C4-2B (cell line): ENCODE measurements around the gene MTPN.

ENCODE experiments used
- H3K27ac ChIP-seq: fragments of 450-650 bp; 2 replicates; pipeline ENCODE4 v1.5.1; 2017
- ZFX ChIP-seq: fragments of 450-650 bp; IDR thresholded peaks from 2 replicates; pipeline ENCODE4 v1.6.1; 2017
- TF ChIP-seq, protein P1 (sequence below): fragments of 450-650 bp; conservative IDR thresholded peaks from 2 replicates; pipeline ENCODE4 v1.5.1; 2017; ENCODE audit warnings: mild to moderate bottlenecking

The MTPN gene

DNA sequence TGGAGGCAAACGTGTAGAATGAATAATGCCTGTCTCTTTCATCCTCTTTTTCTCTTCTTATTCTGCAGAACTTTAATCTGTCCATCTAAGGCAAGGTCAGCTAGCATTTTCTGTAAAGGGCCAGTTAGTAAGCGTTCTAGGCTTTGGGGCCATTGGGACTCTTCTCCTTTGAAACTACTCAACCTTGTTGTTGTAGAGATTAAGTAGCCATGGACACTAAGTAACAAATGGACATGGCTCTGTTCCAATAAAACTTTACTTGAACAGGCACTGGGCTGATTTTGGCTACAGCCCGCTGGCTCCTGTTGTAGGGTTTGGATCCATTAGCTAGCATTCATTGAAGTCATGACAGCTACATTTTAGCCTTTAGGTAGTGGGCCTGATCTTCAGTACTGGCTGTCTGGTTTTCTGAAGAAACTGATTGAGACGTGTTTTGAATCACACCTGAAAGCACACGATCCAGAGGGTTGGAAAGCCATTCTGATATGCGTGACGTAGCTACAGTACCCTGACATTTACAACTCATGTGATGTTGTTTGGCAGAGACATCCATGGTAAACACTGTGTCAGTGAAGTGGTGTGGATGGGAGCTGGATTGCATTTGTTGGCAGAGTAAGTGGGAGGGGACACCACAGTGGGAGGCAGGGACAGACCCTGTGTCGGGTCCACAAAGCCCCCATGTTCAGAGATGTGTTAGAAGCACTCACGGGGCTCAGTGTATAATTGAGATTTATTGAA is 92.5 kb downstream of the MTPN start:
- no peak overlapping the region for H3K27ac ChIP-seq
- no peak for TF ChIP-seq ZFX
- TF ChIP-seq, protein P1, sequence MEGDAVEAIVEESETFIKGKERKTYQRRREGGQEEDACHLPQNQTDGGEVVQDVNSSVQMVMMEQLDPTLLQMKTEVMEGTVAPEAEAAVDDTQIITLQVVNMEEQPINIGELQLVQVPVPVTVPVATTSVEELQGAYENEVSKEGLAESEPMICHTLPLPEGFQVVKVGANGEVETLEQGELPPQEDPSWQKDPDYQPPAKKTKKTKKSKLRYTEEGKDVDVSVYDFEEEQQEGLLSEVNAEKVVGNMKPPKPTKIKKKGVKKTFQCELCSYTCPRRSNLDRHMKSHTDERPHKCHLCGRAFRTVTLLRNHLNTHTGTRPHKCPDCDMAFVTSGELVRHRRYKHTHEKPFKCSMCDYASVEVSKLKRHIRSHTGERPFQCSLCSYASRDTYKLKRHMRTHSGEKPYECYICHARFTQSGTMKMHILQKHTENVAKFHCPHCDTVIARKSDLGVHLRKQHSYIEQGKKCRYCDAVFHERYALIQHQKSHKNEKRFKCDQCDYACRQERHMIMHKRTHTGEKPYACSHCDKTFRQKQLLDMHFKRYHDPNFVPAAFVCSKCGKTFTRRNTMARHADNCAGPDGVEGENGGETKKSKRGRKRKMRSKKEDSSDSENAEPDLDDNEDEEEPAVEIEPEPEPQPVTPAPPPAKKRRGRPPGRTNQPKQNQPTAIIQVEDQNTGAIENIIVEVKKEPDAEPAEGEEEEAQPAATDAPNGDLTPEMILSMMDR: no peak

DNA sequence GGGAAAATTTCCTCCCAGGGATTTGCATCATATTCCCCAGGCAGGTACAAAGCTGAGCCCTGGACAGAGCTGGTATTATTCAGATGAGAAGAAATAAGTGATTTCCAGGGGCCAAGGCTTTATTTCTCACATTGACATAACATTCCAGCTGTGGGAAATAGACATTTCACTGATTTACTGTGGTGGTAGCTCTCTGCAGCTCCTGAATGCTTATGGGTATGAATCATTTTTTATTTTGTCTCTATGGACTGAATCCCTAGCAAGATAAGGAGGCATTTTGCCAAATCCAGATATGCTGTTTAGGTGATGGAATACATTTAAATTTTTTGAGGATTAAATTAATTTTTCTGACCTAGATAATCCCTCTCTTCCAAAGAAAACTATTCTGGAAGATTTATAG is 97.9 kb downstream of the MTPN start:
- TF ChIP-seq ZFX: no peak
- TF ChIP-seq, protein P1: no peak
- H3K27ac ChIP-seq: no peak overlapping the region

DNA sequence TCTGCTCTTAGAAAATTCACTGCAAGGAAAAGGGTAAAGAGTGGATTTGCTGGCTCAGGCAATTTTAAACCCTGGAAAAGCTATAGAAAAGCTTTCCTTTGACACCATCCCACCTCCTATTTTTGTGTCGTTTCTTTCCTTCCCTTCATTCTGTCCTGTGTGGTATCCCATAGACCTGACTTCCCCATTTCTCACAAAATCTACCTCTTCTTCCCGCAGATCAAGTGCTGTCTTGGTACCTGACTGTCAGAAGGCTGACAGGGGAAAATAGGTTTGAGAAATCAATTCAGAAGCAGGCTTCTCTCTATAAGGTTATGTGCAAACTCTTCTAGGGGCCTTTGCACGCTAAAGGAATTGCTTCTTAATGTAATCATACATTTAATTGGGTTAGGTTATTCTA is 98.9 kb downstream of the MTPN start:
- TF ChIP-seq, protein P1: no peak
- TF ChIP-seq ZFX: no peak
- no peak overlapping the region for H3K27ac ChIP-seq

DNA sequence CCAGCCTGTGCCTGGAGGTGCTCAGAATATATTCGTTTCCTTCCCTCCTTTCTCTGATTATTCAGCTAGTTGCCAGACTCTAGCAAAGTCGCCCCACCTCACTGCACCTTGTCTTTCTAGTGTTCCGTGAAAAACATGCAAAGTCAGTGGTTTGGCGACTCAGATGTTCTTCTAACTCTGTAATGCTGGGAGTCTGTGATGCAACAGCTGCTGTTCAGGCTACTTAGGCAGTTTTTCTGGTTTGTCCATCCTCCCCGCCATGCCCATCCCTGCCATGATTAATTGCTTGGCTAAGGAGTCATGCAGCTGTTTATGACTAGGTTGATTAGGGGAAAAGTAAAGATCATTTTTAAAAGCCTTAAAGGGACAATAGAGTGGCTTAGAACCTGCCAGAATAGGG is 99.4 kb downstream of the MTPN start:
- TF ChIP-seq, protein P1: no peak
- TF ChIP-seq ZFX: no peak
- H3K27ac ChIP-seq: no peak overlapping the region
